Medulla oblongata (tissue), 1 donor: Measurements from ENCODE around the gene PNMA6E.

Experiments used
- DNase-seq: peaks from one replicate; pipeline ENCODE4 v3.0.0-alpha.2; 2015; ENCODE audit errors: extremely low spot score

The PNMA6E gene

DNA sequence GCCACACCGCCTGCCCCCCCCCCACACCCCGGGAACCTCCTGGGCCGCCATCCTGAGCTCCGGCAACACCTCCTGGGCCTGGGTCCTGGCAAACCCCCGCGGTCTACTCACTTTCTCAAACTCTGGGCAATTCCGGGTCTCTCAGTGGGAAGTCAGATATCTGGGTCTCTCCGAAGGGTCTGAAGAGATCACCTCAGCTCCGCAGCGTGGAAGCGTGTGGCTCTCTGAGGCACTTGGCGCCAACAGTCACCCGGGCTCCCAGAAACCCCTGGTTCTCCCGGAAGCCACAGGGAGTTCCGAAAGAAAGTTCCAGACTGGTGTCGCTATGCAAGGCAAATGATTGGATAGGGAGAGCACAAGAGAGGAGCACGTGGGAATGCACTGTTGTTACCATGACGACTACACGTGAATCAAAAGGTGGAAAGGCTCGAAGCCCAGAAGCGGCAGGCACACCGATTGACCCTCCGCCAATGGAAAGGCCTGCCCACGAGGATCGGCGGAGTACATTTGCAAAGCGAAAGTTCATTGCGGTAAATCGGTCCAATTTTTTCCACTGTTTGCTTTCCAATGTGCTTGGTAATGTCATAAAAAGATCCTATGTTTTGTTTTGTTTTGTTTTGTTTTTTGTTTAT lies at the start of gene PNMA6E:
Gene PNMA6E (minus strand): TSS at position 218 of the 632 bp plus-strand sequence. CDS start 2,501 bp downstream, outside the sequence.
- no peak for DNase-seq

- no peak for DNase-seq
These were observed 49.8 kb upstream of the PNMA6E start for GRCh38 chrX:153450949-153451277.

DNA sequence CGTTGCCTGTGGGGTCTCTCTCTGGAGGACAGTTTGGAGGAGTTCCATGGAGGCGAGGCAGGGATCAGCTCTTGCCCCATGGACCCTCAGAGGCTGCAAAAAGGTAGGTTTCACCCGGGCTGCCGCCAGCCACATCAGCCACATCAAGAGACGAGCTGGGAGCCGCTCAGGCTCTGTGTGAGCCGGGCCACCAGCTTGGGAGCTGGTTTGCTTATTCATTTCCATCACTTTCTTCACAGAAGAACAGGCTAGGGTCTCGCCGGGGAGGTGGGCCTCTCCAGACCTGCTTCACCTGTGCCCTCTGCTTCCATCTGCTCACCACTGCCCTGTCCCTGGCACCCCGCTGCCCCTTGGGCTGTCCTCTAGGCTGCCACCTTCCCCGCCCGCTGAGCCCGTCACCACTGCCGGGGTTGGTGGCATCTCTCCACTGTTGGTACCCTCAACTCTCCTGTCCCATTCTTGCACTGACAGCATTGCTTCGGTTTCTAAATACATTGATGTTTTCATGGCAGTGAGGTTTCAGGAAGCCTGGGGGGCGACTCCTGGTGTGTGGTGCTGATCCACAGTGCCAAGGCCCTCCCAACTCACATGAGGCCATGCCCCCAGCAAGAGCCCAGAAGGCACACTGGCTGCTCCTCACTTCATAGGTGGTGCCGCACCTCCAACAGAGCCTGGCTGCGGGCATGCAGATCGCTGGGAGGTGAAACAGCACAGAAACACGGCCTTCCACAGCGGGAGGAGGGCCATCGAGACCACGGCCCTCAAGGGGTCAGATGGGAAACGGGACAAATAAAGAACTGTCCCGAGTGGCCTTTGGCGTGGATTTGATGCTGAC lies 49.2 kb upstream of the PNMA6E start:
- no peak for DNase-seq

DNA sequence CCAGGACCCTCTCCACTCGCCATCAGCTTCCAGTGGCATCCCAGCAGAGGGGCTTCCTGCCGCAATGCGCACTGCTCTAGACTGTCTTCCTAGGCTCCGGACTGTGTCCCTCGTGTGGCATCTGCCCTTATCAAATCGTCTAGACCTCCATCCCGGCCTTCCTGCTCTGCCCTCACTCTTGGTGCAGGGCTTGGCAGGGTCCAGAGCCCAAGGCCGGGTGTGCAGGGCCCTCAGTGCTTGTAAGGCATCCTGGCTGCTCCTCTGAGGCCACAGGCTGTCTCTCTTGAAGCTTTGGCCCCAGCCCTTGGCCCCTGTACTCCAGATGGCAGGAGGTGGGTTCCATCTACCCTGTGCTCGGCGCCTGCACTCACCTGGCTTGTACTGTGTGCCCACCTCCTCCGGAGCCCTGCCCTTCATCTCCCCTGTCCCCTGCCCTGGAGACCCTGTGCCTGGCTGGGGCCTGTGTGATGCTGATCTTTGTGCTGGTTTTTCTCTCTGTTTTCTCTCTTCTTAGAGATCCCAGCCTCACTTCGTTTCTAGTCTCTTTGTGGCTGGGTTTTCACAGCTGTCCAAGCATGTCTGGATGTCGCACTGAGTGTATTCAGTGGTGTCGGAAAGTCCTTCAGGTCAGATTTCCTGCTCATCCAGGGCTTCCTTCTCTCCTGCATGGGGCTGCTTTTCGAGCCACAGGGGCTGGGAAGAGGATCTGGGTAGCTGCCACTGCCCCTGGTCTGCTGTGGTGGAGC lies 48.4 kb upstream of the PNMA6E start:
- no peak for DNase-seq

- DNase-seq, result no peak
These were observed 47.6 kb upstream of the PNMA6E start for GRCh38 chrX:153448556-153449367.

- DNase-seq, result no peak
These were observed 46.4 kb upstream of the PNMA6E start for GRCh38 chrX:153447581-153447960.

DNA sequence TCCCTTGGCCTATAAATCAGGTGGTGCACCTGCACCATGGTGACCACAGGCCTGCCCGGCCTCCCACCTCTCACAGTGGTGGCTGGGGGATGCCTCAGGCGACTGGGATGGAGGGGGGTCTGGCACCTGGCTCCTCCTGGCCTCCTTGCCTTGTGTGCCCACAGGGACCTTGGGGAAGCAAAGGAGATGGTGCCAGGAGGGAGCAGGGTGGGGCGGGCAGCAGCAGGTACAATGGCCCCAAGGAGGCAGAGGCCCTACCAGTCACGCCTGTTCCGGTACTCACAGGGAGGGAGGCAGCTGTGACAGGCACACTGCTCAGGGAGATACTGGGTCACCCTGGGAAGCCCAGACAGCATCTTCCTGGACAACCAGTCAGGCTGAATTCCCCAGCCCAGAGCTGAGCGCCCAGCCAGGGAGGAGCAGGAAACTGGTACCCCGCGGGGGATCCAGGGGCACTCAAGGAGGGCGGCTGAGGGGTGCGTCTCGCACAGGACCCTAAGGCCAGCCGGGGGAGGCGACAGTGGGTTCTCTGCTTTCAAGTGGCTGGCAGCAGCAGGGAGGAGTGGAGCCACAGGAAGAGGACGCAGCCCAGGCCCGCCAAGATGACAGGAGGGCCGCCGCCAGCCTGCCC lies 45.9 kb upstream of the PNMA6E start:
- no peak for DNase-seq

- no peak for DNase-seq
These were observed 45.4 kb upstream of the PNMA6E start for GRCh38 chrX:153446636-153446936.

GRCh38 chrX:153445856-153446635 lies 44.9 kb upstream of the PNMA6E start, which contains the start of gene TREX2:
Gene TREX2, minus strand, starts transcription at chrX:153446056. Its CDS starts 626 bp downstream, at chrX:153445430.
- no peak for DNase-seq

DNA sequence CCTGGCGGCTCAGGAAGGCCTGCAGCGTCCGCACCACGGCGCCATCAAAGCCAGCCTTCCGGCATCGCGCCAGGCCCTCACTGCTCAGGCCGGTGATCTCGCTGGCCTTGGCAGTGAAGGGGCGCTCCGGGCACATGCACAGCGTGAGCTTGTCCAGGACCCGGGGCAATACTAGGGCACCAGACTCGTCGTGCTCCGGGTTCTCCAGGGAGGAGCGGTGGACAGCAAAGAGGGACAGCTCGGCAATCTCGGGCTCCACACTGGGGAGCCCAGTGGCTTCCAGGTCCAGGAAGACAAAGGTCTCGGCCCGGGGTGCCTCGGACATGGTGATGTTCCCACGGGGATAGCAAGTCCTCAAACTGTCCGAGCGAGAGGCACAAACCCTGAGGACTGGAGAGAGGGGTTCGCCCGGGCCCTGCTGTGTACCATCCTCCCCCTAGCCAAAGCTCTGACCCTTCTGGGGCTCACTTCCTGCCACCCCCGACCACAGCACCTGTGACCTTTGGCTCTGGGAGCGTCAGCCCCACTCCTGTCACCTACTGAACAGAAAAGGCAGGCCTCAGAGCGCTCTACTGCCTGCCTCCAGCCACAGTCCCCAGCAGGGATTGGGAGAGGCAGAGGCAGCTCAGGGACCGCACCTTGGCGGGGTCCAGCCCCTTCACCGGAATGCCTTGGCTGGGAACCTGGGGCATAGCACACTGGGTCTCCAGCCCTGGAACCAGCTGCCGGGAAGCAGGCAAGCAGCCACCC lies 44.1 kb upstream of the PNMA6E start:
- DNase-seq, result no peak

DNA sequence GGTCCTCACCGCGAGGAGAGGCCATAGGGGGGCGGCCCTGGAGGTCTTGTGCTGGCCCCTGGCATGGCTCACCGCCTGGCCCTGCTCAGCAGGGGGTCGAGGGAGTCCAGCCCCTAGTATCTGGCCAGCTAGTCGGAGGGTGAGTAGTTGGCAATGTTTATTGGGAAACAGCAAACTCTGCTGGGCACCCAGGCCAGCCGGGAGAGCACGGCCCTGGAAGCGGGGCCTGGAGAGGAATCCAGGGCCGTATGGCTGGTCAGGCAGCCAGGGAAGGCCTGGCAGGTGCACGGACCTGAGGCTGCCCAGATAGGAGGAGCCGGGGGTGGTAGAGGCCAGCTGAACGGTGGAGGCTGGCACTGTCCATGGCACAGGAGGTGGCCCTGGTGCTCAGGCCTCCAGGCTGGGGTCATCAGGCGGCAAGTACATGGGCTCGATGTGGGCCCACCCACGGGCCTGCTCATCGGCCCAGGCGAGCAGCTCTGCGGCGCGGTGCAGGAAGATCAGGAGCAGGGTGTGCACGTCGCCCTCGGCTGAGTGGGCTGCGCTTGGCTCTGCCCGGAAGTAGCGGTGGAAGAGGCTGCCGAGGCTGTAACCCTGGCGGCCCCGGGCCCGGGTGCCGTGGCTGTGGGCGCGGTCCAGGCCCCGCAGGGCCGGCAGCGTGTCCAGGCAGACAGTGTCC lies 43.3 kb upstream of the PNMA6E start:
- DNase-seq, result no peak

GRCh38 chrX:153443476-153444332 lies 42.6 kb upstream of the PNMA6E start:
- DNase-seq, result no peak

DNA sequence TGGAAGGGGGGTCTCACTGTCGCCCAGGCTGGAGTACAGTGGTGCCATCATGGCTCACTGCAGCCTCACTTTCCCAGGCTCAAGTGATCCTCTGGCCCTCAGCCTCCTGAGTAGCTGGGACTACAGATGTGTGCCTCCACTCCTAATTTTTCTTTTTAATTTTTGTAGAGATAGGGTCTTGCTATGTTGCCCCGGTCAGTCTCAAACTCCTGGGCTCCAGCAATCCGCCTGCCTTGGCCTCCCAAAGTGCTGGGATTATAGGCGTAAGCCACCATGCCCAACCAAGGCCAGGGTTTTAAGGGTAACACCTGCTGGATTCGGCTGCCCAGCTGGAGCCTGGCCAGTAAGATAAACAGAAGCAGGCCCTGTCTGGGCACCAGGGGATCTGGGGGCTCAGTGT lies 41.3 kb upstream of the PNMA6E start:
- DNase-seq, result no peak

DNA sequence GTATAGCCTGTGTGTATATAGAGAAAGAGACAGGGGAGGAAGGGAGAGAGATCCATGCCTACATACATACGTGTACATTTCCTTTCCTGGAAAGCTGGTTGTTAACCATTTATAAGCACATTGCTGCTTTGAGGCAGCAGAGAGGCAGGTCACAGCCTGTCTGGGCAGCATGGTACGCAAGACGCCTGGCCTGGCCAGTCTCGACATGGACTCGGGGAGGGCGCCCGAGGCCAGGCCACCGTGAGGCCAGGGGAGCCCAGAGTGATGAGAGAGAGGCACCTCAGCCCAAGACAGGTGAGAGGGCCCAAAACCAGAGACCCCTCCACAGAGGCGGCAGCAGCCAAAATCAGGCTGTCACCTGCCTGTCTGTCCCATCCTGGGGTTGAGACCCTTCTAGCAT lies 40.8 kb upstream of the PNMA6E start:
- no peak for DNase-seq

DNA sequence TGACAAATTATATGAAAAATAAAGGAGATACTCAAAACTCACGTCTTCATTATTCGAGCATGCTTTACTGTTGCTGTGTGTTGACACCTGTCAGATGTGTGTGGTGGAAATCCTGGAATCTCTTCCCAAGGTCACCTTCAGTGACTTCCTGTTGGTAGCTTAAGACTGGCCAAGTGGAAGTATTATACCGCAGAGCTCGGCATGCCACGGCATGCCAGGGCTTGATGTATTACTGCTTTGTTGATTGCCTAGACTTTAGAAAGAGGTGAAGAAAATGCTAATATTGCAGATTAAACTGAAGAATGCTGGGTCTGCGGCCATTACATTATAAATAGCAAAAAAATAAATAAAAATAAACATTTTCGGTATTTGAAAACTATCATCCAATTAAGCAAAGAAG lies 40.1 kb upstream of the PNMA6E start:
- DNase-seq, result no peak

- DNase-seq, result no peak
These were observed 39.5 kb upstream of the PNMA6E start for GRCh38 chrX:153440556-153441135.

DNA sequence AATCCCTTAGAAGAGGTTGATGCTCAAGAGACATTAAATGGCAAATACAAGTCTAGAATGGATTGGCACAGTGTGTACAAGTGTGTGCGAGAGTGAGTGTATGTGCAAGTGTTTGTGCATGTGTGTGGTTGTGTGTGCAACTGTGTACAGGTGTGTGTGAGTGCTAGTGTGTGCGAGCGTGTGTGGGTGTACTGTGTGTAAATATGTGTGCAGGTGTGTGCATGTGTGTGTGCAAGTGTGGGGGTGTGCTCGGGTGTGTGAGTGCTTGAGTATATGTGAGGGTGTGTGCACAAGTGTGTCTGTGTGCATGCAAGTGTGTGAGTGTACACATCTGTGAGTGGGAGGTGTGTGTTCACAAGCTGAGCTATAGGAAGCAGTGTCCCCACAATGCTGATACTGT lies 38.8 kb upstream of the PNMA6E start:
- DNase-seq, result no peak

GRCh38 chrX:153438532-153438931 lies 37.4 kb upstream of the PNMA6E start:
- DNase-seq, result peak; percentile 6
